HepG2 (cell line): ENCODE data around the gene ACOT4. TPM values are rescaled to one million over a fixed set of nuclear protein-coding genes. Genes with fewer than 3 reads are reported as not detected.
"Not testable (repeated sequence)": the region's sequence is repeated elsewhere in the genome, so short reads cannot be mapped to it uniquely, and the experiment has no call there.

Experiments used
- ATAC-seq: fragments of 200-7000 bp; cut with Tn5 transposase; 3 replicates; pipeline ENCODE4 v1.9.1; 2020; ENCODE audit warnings: mild to moderate bottlenecking, moderate library complexity
- BruUV-seq: library from RNA; stranded (reverse); fragments of 400-500 nt; replicated peaks from 2 replicates; lab custom pipeline; 2021; lab: Mats Ljungman, UMichigan
- CTCF ChIA-PET: fragments of 300-600 bp; formaldehyde crosslinking; extraction: SDS; loops from one replicate; lab custom pipeline; 2021; ENCODE audit warnings: low total read pairs, inconsistent platforms, low intra/inter-chr PET ratio; lab: Yijun Ruan, JAX
- POLR2A ChIA-PET: fragments of 350-600 bp; sonication (Branson Sonifier 250); formaldehyde crosslinking; loops from one replicate; lab custom pipeline; 2020; ENCODE audit warnings: antibody characterized with exemption, inconsistent platforms; lab: Yijun Ruan, JAX
- DNase-seq: peaks from one replicate; pipeline ENCODE4 v3.0.0-alpha.2; 2015; ENCODE audit warnings: low spot score
- FAIRE-seq: peaks from 3 replicates; lab custom pipeline; 2011; peaks lifted over from hg19 to GRCh38; lab: Jason Lieb, UNC
- H2AFZ ChIP-seq: one replicate; pipeline ENCODE4 v1.6.1; 2011; ENCODE audit warnings: low read length, inconsistent platforms
- H3K27ac ChIP-seq: fragments of 300-600 bp; 3 replicates; pipeline ENCODE4 v1.8.0; 2011; ENCODE audit warnings: mixed run types, mild to moderate bottlenecking, mixed read lengths, low read length, inconsistent platforms; ENCODE audit not compliant: insufficient read depth; ENCODE audit errors: extremely low read length
- H3K27me3 ChIP-seq, 2 experiments: fragments of 200-600 bp in 1 of 2; 2 replicates in 1 of 2; 3 replicates in 1 of 2; pipeline versions ENCODE4 v1.6.0 to v1.8.0; 2011; ENCODE audit warnings: low read length in 2 of 2, mild to moderate bottlenecking in 2 of 2, moderate library complexity in 2 of 2, inconsistent platforms in 1 of 2; ENCODE audit not compliant: insufficient read depth in 2 of 2, control insufficient read depth in 1 of 2
- H3K36me3 ChIP-seq, 2 experiments: fragments of 200-600 bp in 1 of 2; replicated peaks in 1 of 2; 2 replicates in 1 of 2; 3 replicates in 1 of 2; pipeline versions ENCODE4 v1.5.1 to v1.8.0; 2011; ENCODE audit warnings: low read length in 2 of 2, inconsistent platforms in 1 of 2; ENCODE audit not compliant: insufficient read depth in 2 of 2, control insufficient read depth in 1 of 2
- H3K4me1 ChIP-seq: 2 replicates; pipeline ENCODE4 v1.5.1; 2012; ENCODE audit warnings: low read length, inconsistent platforms; ENCODE audit not compliant: insufficient read depth
- H3K4me2 ChIP-seq: 2 replicates; pipeline ENCODE4 v1.6.0; 2011; ENCODE audit warnings: low read depth, low read length, inconsistent platforms
- H3K4me3 ChIP-seq, 3 experiments: fragments of 200-600 bp in 1 of 3; sonication (generic), shearing (Covaris generic) in 1 of 3; replicated peaks in 1 of 3; 2 replicates each; pipeline ENCODE4 v1.5.1; 2011 to 2016; ENCODE audit warnings: low read length in 3 of 3, inconsistent platforms in 2 of 3, low read depth in 2 of 3, mild to moderate bottlenecking in 2 of 3, control low read depth in 1 of 3, mixed read lengths in 1 of 3; ENCODE audit not compliant: insufficient read depth in 1 of 3
- H3K79me2 ChIP-seq: one replicate; pipeline ENCODE4 v1.6.1; 2011; ENCODE audit warnings: low read length, inconsistent platforms; ENCODE audit not compliant: insufficient read depth
- H3K9ac ChIP-seq: 2 replicates; pipeline ENCODE4 v1.6.0; 2011; ENCODE audit warnings: mild to moderate bottlenecking, low read depth, low read length, inconsistent platforms; ENCODE audit not compliant: insufficient read depth
- H3K9me3 ChIP-seq: 2 replicates; pipeline ENCODE4 v1.5.1; 2012; ENCODE audit warnings: mild to moderate bottlenecking, low read length
- H4K20me1 ChIP-seq: 2 replicates; pipeline ENCODE4 v1.6.0; 2011; ENCODE audit warnings: inconsistent platforms, mild to moderate bottlenecking, low read length, moderate library complexity; ENCODE audit not compliant: insufficient read depth
- KDM2A ChIP-seq: sonication (generic); formaldehyde crosslinking; IDR thresholded peaks from 2 replicates; pipeline ENCODE4 v1.4.0; 2020; ENCODE audit warnings: low read depth, missing genetic modification reagents, borderline replicate concordance
- RAD21 ChIP-seq: fragments of 450-650 bp; formaldehyde crosslinking; IDR thresholded peaks from 2 replicates; pipeline ENCODE4 v1.5.0; 2020; ENCODE audit warnings: mild to moderate bottlenecking
- SAP130 ChIP-seq: IDR thresholded peaks from 2 replicates; pipeline ENCODE4 v1.6.1; 2016; ENCODE audit warnings: low read depth
- STAG1 ChIP-seq: sonication (generic); formaldehyde crosslinking; IDR thresholded peaks from 2 replicates; pipeline ENCODE4 v1.4.0; 2020; ENCODE audit warnings: missing genetic modification reagents
- TEAD3 ChIP-seq: optimal IDR thresholded peaks from 2 replicates; pipeline ENCODE3; 2016; ENCODE audit warnings: borderline replicate concordance
- YY1 ChIP-seq: IDR thresholded peaks from 2 replicates; pipeline ENCODE4 v1.6.1; 2011; ENCODE audit warnings: low read length, low read depth, moderate library complexity, mild to moderate bottlenecking; ENCODE audit not compliant: insufficient read depth, insufficient replicate concordance
- ZFY ChIP-seq: sonication (generic); formaldehyde crosslinking; IDR thresholded peaks from 2 replicates; pipeline ENCODE4 v1.4.0; 2020; ENCODE audit warnings: missing genetic modification reagents
- ZNF766 ChIP-seq: sonication (generic); formaldehyde crosslinking; IDR thresholded peaks from 2 replicates; pipeline ENCODE4 v1.5.0; 2020; ENCODE audit warnings: missing genetic modification reagents, borderline replicate concordance
- WGBS: methylation state at CpG from one replicate; pipeline ENCODE4 v1.1.6; 2017; ENCODE audit warnings: low lambda C conversion rate; 5-methylcytosine and 5-hydroxymethylcytosine counted together
- in situ Hi-C: cut with HindIII; loops from 2 replicates; pipeline ENCODE4 v1.10.0; 2017; ENCODE audit warnings: low pct_unique_long_range_greater_than_20kb; ENCODE audit not compliant: extremely low pct_ligation_motif_present
- intact Hi-C: fragments of 100-400 bp; cut with micrococcal nuclease; formaldehyde crosslinking; loops from one replicate; pipeline ENCODE4 v1.10.0; 2022; ENCODE audit not compliant: unreplicated experiment
- polyA plus RNA-seq, 8 experiments: library from polyadenylated mRNA; depleted of rRNA in 3 of 8; stranded (reverse) in 7 of 8; unstranded in 1 of 8; fragments of >200 nt; fragmentation: Illumina TruSeq in 4 of 8; extraction: Trizol in 4 of 8; gene quantifications; 2 replicates each; pipeline versions ENCODE4 v1.2.1 to v1.2.3, GENCODE V29; 2011 to 2016; ENCODE audit warnings: low read depth in 4 of 8, missing spikeins in 1 of 8, mixed read lengths in 1 of 8; ENCODE audit not compliant: insufficient read depth in 1 of 8
- total RNA-seq, 5 experiments: library from RNA; depleted of rRNA; stranded (reverse); fragments of >200 nt; fragmentation: Illumina TruSeq; extraction: Trizol; gene quantifications; 2 replicates each; pipeline ENCODE4 v1.2.3, GENCODE V29; 2016; ENCODE audit warnings: low read depth in 1 of 5
- TF ChIP-seq, protein P1 (sequence below): sonication (generic); IDR thresholded peaks from 2 replicates; pipeline ENCODE4 v1.6.1; 2016; ENCODE audit warnings: low read depth, borderline replicate concordance
- TF ChIP-seq, protein P2 (sequence below): sonication (generic); formaldehyde crosslinking; IDR thresholded peaks from 2 replicates; pipeline ENCODE4 v1.5.1; 2020; ENCODE audit warnings: mild to moderate bottlenecking, missing genetic modification reagents, moderate library complexity
- TF ChIP-seq, protein P3 (sequence below), 2 experiments: sonication (generic) in 1 of 2; formaldehyde crosslinking in 1 of 2; IDR thresholded peaks; 2 replicates each; pipeline versions ENCODE4 v1.4.0 to v1.6.1; 2018 to 2020; ENCODE audit warnings: missing genetic modification reagents in 2 of 2, borderline replicate concordance in 1 of 2, low read depth in 1 of 2, mild to moderate bottlenecking in 1 of 2, missing biosample characterization in 1 of 2
- TF ChIP-seq, protein P4 (sequence below): IDR thresholded peaks from 2 replicates; pipeline ENCODE4 v1.6.1; 2018; ENCODE audit warnings: missing genetic modification reagents
- TF ChIP-seq, protein P5 (sequence below): sonication (generic); formaldehyde crosslinking; IDR thresholded peaks from 2 replicates; pipeline ENCODE4 v1.5.0; 2020; ENCODE audit warnings: mild to moderate bottlenecking, missing genetic modification reagents, moderate library complexity

Gene ACOT4
- total and polyA plus RNA-seq, 2 of the 13 experiments (the other 11 are each of a cell fraction or from before 2014, with no cell fraction given) = 0.04 to 0.05 TPM

DNA sequence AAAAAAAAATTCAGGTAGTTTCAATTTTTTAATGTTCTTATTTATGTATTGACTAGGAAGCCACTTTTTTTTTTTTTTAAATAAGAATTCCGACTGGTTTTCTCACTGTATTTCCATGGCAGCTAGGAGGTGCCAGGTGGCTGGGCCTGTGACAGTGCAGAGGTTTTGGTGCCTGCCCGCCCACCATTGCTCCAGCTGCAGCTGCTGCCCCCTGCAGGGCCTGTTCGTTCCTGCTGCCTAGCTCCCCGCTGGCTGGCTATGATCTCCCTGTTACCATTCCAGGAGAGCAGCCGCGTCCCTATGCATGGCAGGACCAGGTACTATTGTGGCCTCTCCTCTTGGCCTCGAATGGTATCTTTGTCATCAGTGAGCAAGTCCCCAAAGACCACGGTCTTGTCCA is 20.8 kb upstream of the ACOT4 start:
- not testable (repeated sequence) for H3K27me3 ChIP-seq, H3K9me3 ChIP-seq, H4K20me1 ChIP-seq, H2AFZ ChIP-seq, DNase-seq, BruUV-seq
- FAIRE-seq = peak; percentile 97
- Histone ChIP-seq H3K4me3 (peak overlapping the region; percentile 63 to 76 (median 74); a peak in 5 of 6 replicates), H3K79me2 (peaks cover 27% of the 10 kb centered on the region), H3K9ac (peak overlapping the region; percentile 92; the same call in 1 of the 2 replicates), H3K27ac (peak overlapping the region; percentile 97), H3K36me3 (peaks cover 1 to 15% of the 10 kb centered on the region in 2 experiments), H3K4me2 (peak overlapping the region; percentile 86), H3K4me1 (peaks cover 23% of the 10 kb centered on the region)
- in situ Hi-C loops = loop anchor here (10.0 kb wide), 1 partner anchor 64 kb away; no protein-coding TSS in a partner anchor
- intact Hi-C loops = loop anchor here (1.0 to 10.0 kb wide), 2 partner anchors 34 to 64 kb away; partner anchors contain the start of gene ACOT1
- WGBS = 1% methylated on average over 8 of the region's 8 CpGs
- peak; percentile 70 for ATAC-seq
- CTCF ChIA-PET = interaction anchor here (1.0 to 3.0 kb wide), 3 partner anchors 31 to 62 kb away, joined by 3 to 12 read pairs (median 9); no protein-coding TSS in a partner anchor
- TF ChIP-seq ZFY (CRISPR knock-in tag) (0 out of 2 replicates have a peak, but pooled peaks have one; percentile 19), SAP130 (CRISPR knock-in tag) (peak; percentile 55; the same call in 1 of the 2 replicates), TEAD3 (CRISPR knock-in tag) (peak; percentile 46), STAG1 (peak; percentile 57), RAD21 (CRISPR knock-in tag) (peak; percentile 63), KDM2A (CRISPR knock-in tag) (peak; percentile 34; the same call in 1 of the 2 replicates), ZNF766 (CRISPR knock-in tag) (0 out of 2 replicates have a peak, but pooled peaks have one; percentile 10), YY1 (peak; percentile 62)
- TF ChIP-seq, protein P1, sequence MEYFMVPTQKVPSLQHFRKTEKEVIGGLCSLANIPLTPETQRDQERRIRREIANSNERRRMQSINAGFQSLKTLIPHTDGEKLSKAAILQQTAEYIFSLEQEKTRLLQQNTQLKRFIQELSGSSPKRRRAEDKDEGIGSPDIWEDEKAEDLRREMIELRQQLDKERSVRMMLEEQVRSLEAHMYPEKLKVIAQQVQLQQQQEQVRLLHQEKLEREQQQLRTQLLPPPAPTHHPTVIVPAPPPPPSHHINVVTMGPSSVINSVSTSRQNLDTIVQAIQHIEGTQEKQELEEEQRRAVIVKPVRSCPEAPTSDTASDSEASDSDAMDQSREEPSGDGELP = peak; percentile 9; the same call in 1 of the 2 replicates
- TF ChIP-seq, protein P2, sequence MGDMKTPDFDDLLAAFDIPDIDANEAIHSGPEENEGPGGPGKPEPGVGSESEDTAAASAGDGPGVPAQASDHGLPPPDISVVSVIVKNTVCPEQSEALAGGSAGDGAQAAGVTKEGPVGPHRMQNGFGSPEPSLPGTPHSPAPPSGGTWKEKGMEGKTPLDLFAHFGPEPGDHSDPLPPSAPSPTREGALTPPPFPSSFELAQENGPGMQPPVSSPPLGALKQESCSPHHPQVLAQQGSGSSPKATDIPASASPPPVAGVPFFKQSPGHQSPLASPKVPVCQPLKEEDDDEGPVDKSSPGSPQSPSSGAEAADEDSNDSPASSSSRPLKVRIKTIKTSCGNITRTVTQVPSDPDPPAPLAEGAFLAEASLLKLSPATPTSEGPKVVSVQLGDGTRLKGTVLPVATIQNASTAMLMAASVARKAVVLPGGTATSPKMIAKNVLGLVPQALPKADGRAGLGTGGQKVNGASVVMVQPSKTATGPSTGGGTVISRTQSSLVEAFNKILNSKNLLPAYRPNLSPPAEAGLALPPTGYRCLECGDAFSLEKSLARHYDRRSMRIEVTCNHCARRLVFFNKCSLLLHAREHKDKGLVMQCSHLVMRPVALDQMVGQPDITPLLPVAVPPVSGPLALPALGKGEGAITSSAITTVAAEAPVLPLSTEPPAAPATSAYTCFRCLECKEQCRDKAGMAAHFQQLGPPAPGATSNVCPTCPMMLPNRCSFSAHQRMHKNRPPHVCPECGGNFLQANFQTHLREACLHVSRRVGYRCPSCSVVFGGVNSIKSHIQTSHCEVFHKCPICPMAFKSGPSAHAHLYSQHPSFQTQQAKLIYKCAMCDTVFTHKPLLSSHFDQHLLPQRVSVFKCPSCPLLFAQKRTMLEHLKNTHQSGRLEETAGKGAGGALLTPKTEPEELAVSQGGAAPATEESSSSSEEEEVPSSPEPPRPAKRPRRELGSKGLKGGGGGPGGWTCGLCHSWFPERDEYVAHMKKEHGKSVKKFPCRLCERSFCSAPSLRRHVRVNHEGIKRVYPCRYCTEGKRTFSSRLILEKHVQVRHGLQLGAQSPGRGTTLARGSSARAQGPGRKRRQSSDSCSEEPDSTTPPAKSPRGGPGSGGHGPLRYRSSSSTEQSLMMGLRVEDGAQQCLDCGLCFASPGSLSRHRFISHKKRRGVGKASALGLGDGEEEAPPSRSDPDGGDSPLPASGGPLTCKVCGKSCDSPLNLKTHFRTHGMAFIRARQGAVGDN (CRISPR knock-in tag) = peak; percentile 55
- TF ChIP-seq, protein P3, sequence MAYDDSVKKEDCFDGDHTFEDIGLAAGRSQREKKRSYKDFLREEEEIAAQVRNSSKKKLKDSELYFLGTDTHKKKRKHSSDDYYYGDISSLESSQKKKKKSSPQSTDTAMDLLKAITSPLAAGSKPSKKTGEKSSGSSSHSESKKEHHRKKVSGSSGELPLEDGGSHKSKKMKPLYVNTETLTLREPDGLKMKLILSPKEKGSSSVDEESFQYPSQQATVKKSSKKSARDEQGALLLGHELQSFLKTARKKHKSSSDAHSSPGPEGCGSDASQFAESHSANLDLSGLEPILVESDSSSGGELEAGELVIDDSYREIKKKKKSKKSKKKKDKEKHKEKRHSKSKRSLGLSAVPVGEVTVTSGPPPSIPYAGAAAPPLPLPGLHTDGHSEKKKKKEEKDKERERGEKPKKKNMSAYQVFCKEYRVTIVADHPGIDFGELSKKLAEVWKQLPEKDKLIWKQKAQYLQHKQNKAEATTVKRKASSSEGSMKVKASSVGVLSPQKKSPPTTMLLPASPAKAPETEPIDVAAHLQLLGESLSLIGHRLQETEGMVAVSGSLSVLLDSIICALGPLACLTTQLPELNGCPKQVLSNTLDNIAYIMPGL (CRISPR knock-in tag; IDR thresholded peaks at IDR 0.05; ENCODE audit: borderline replicate concordance in 1 of 2, low read depth in 1 of 2) = peak in 1 of 2 experiments; percentile 61; a peak in 2 of 4 replicates
- TF ChIP-seq, protein P4, sequence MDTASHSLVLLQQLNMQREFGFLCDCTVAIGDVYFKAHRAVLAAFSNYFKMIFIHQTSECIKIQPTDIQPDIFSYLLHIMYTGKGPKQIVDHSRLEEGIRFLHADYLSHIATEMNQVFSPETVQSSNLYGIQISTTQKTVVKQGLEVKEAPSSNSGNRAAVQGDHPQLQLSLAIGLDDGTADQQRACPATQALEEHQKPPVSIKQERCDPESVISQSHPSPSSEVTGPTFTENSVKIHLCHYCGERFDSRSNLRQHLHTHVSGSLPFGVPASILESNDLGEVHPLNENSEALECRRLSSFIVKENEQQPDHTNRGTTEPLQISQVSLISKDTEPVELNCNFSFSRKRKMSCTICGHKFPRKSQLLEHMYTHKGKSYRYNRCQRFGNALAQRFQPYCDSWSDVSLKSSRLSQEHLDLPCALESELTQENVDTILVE (CRISPR knock-in tag) = 0 out of 2 replicates have a peak, but pooled peaks have one; percentile 13
- TF ChIP-seq, protein P5, sequence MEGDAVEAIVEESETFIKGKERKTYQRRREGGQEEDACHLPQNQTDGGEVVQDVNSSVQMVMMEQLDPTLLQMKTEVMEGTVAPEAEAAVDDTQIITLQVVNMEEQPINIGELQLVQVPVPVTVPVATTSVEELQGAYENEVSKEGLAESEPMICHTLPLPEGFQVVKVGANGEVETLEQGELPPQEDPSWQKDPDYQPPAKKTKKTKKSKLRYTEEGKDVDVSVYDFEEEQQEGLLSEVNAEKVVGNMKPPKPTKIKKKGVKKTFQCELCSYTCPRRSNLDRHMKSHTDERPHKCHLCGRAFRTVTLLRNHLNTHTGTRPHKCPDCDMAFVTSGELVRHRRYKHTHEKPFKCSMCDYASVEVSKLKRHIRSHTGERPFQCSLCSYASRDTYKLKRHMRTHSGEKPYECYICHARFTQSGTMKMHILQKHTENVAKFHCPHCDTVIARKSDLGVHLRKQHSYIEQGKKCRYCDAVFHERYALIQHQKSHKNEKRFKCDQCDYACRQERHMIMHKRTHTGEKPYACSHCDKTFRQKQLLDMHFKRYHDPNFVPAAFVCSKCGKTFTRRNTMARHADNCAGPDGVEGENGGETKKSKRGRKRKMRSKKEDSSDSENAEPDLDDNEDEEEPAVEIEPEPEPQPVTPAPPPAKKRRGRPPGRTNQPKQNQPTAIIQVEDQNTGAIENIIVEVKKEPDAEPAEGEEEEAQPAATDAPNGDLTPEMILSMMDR (CRISPR knock-in tag) = peak; percentile 78
- POLR2A ChIA-PET = interaction anchor here (0.7 to 6.4 kb wide), 7 partner anchors 33 to 189 kb away, joined by 3 to 108 read pairs (median 4); partner anchors contain the start of genes ACOT1 and ACOT6
